Activated T-cell treated with anti-CD3 and anti-CD28 coated beads, Interleukin-2, amount 50 U/mL, for 72 hours (primary cell): ENCODE results near the gene TYK2. TPM values are rescaled to one million over a fixed set of nuclear protein-coding genes. Genes with fewer than 3 reads are reported as not detected.

Experiments used
- ATAC-seq, 2 donors: fragments of 150-1000 bp; cut with Tn5 transposase; replicated peaks in 1 of 2; 2 replicates each; pipeline ENCODE4 v1.10.0; 2021; ENCODE audit warnings: moderate library complexity in 2 of 2, mild to moderate bottlenecking in 1 of 2
- DNase-seq, 2 donors: peaks; one replicate each; pipeline ENCODE4 v3.0.0; 2021 to 2022; ENCODE audit warnings: mixed read lengths in 1 of 2
- H3K27ac Mint-ChIP-seq: one replicate; pipeline ENCODE4 v1.8.0; 2022; ENCODE audit warnings: mild to moderate bottlenecking, moderate library complexity, mixed read lengths
- H3K27me3 Mint-ChIP-seq: one replicate; pipeline ENCODE4 v1.8.0; 2022; ENCODE audit warnings: low read depth, mixed read lengths
- H3K36me3 Mint-ChIP-seq, 2 donors: one replicate each; pipeline ENCODE4 v1.8.0; 2022; ENCODE audit warnings: mixed read lengths in 2 of 2, mild to moderate bottlenecking in 1 of 2; ENCODE audit not compliant: insufficient read depth in 2 of 2
- H3K4me1 Mint-ChIP-seq: one replicate; pipeline ENCODE4 v1.8.0; 2022; ENCODE audit warnings: low read depth, mixed read lengths
- H3K4me3 Mint-ChIP-seq, 2 donors: one replicate each; pipeline ENCODE4 v1.8.0; 2022; ENCODE audit warnings: mild to moderate bottlenecking in 2 of 2, mixed read lengths in 2 of 2, moderate library complexity in 2 of 2
- H3K9me3 Mint-ChIP-seq, 2 donors: one replicate each; pipeline ENCODE4 v1.8.0; 2022; ENCODE audit warnings: mixed read lengths in 2 of 2
- total RNA-seq, 2 donors: library from RNA; stranded (reverse); gene quantifications; one replicate each; pipeline ENCODE4 v1.2.3, GENCODE V29; 2022

TYK2 gene
- total RNA-seq = 100 to 1,000 TPM; 174 to 222 TPM

GRCh38 chr19:10380313-10381102 lies at the start of gene TYK2:
Gene TYK2, minus strand, starts transcription at chr19:10380572. Its CDS starts 2,166 bp downstream, at chr19:10378406.
- H3K4me1 Mint-ChIP-seq = peaks cover 24% of the 10 kb centered on the region
- H3K36me3 Mint-ChIP-seq = peaks cover 9 to 15% of the 10 kb centered on the region in 2 donors
- no peaks in the 10 kb centered on the region for H3K27me3 Mint-ChIP-seq

GRCh38 chr19:10428996-10429381 lies 48.6 kb upstream of the TYK2 start:
- Mint-ChIP-seq H3K27ac (no peak overlapping the region), H3K4me3 (peak overlapping the region in 1 of 2 donors; percentile 42), H3K27me3 (peaks cover 40% of the 10 kb centered on the region), H3K4me1 (peaks cover 89% of the 10 kb centered on the region), H3K36me3 (peaks cover 8% of the 10 kb centered on the region in 2 donors), H3K9me3 (no peaks in the 10 kb centered on the region)
- ATAC-seq = no peak
- no peak for DNase-seq

More at GRCh38 chr19:10380313-10381102, at the start of gene TYK2:
- Mint-ChIP-seq H3K4me3 (peak within 1 kb of the TSS; percentile 98 to 99), H3K27ac (peak within 1 kb of the TSS; percentile 81), H3K9me3 (no peaks in the 10 kb centered on the region)
- peak; percentile 98 for ATAC-seq
- DNase-seq = peak; percentile 98

- ATAC-seq (no peak), DNase-seq (no peak)
- Mint-ChIP-seq H3K9me3 (no peaks in the 10 kb centered on the region), H3K27me3 (peaks cover 46% of the 10 kb centered on the region), H3K27ac (no peak overlapping the region), H3K4me3 (peak overlapping the region; percentile 0 to 45), H3K4me1 (peaks cover 90% of the 10 kb centered on the region), H3K36me3 (peaks cover 8% of the 10 kb centered on the region in 2 donors)
Observed at GRCh38 chr19:10427169-10427568, 46.8 kb upstream of the TYK2 start.

DNA sequence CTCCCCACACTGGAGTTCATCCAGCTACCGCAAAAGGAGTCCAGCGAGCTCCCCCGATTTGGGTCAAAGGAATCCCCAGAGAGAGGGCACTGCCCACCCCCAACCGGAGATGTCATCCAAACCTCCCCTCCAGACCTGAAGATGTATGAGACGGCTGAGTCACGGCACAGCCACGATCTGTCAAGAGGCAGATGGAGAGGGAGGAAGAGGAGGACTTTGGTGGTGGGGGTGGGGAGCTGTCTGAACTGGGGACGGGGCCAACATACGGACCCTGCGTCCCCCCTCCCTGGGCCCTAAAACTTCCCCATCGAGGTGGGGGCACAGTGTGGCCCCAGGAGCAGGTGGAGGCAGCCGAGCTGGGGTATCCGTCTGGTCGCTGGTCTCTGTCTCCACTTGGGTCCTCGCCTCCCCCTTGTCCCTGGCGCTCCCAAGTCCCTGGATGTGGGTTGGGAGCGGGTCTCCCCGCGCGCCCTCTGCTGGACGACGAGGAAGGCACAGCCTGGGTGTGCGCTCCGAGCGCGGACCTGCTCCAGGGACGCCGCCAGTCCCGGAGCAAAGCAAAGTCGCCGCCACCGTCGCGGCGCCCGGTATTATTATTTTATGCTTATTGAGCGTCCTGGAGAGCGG lies 43.8 kb upstream of the TYK2 start:
- H3K9me3 Mint-ChIP-seq = no peaks in the 10 kb centered on the region
- ATAC-seq = peak; percentile 13 to 19
- H3K4me1 Mint-ChIP-seq = peaks cover 87% of the 10 kb centered on the region
- H3K36me3 Mint-ChIP-seq = peaks cover 6 to 7% of the 10 kb centered on the region in 2 donors
- peaks cover 41% of the 10 kb centered on the region for H3K27me3 Mint-ChIP-seq
- peak; percentile 72 to 81 for DNase-seq
- H3K27ac Mint-ChIP-seq = no peak overlapping the region
- peak overlapping the region; percentile 78 to 85 for H3K4me3 Mint-ChIP-seq

- Mint-ChIP-seq H3K27ac (no peak overlapping the region), H3K9me3 (no peaks in the 10 kb centered on the region), H3K4me1 (peaks cover 85% of the 10 kb centered on the region), H3K4me3 (peak overlapping the region in 1 of 2 donors; percentile 84), H3K36me3 (peaks cover 5 to 6% of the 10 kb centered on the region in 2 donors), H3K27me3 (peaks cover 42% of the 10 kb centered on the region)
- no peak for ATAC-seq
- DNase-seq = no peak
Observed at GRCh38 chr19:10422846-10423245, 42.5 kb upstream of the TYK2 start.

DNA sequence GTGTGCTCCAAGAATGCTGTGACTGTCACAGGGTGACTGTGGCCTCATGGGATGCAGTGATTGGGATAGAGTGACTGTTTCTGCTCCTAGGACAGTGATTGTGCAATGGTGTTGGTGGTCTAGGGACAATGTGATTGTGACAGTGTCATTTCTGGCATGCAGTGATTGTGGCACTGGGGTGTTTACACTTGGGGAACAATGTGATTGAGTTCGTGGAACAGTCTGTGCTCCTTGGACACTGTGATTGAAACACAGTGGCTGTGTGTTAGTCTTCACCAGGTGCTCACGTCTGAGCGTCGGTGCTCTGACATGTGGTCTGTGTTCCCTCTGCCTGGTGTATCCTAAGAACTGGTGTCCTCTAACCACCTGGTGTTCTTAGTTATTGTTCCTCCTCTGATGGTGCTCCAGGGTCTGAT lies 41.7 kb upstream of the TYK2 start:
- H3K36me3 Mint-ChIP-seq = peaks cover 0 to 4% of the 10 kb centered on the region in 2 donors
- peaks cover 81% of the 10 kb centered on the region for H3K4me1 Mint-ChIP-seq
- peaks cover 41% of the 10 kb centered on the region for H3K27me3 Mint-ChIP-seq
- no peaks in the 10 kb centered on the region for H3K9me3 Mint-ChIP-seq
- no peak for ATAC-seq
- no peak overlapping the region for H3K27ac Mint-ChIP-seq
- DNase-seq = no peak
- H3K4me3 Mint-ChIP-seq = peak overlapping the region; percentile 81 to 84

GRCh38 chr19:10421240-10422045 lies 41.1 kb upstream of the TYK2 start:
- Mint-ChIP-seq H3K9me3 (no peaks in the 10 kb centered on the region), H3K4me3 (peak overlapping the region; percentile 81 to 84), H3K36me3 (peaks cover 0 to 4% of the 10 kb centered on the region in 2 donors), H3K27me3 (peaks cover 45% of the 10 kb centered on the region), H3K27ac (no peak overlapping the region), H3K4me1 (peaks cover 81% of the 10 kb centered on the region)
- DNase-seq = peak; percentile 47 to 57
- ATAC-seq = peak in 1 of 2 donors; percentile 1

DNA sequence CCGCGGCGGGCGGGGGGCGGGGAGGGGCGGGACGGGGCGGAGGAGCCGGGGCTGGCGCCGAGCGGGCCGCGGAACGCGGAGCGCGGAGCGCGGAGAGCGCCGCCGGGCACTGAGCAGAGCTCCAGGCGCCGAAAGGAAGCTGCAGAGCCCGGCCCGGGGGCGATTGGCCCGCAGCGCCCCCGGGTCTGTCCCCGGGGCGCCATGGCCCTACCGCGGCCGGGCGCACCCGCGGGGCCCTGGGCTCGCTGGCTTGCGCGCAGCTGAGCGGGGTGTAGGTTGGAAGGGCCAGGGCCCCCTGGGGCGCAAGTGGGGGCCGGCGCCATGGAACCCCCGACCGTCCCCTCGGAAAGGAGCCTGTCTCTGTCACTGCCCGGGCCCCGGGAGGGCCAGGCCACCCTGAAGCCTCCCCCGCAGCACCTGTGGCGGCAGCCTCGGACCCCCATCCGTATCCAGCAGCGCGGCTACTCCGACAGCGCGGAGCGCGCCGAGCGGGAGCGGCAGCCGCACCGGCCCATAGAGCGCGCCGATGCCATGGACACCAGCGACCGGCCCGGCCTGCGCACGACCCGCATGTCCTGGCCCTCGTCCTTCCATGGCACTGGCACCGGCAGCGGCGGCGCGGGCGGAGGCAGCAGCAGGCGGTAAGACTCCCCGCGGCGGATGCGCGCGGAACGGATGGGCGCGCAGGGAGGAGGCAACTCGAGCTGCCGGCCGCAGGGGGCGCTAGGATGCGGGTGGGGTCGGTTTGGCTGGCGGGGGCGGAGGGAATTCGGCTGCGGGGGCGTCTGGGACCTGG lies 40.3 kb upstream of the TYK2 start, which contains the start of gene PDE4A:
Gene PDE4A, plus strand, starts transcription at position 95 of the 796 bp plus-strand sequence. Its CDS starts 227 bp downstream, at position 322.
- Mint-ChIP-seq H3K27me3 (peaks cover 45% of the 10 kb centered on the region), H3K4me1 (peaks cover 81% of the 10 kb centered on the region), H3K27ac (peak within 1 kb of the TSS; percentile 6), H3K9me3 (no peaks in the 10 kb centered on the region), H3K4me3 (peak within 1 kb of the TSS; percentile 94 to 96), H3K36me3 (peaks cover 0 to 4% of the 10 kb centered on the region in 2 donors)
- peak; percentile 4 to 6 for ATAC-seq
- DNase-seq = peak; percentile 79 to 86

DNA sequence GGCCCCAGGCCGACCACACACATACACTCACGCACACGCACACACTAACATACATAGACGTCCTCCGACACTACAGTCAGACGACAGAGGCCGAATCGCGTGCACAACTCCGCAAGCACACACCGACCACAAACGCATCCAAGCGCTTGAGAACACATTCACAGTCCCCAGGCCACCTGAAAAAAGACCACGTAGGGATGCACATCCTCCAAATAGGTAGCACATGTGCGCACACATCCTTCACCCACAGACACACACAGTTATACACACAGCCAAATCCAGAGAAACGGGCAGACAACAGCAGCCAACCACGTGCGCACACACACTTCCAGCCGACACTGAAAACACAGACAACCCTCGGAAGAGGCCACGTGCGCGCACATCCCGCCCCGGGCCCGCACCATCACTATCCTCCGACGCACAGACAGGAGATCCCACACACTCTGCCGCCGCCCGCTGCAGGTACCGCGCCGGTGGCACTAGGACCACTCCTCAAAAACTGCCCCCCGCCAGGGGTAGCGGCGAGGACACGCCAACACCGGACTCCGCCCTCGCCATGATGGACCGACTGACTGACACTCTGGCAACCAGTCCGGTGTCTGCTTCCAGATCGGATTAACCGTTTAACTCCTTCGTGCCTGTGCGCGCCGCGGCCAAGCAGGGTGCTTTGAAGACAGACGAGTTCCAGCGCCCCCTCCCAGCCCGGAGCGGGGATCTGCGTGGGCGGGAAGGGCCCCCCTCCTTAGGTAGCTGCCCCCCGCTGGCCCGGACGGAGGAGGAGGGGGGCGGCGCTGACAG lies 39.5 kb upstream of the TYK2 start:
- Mint-ChIP-seq H3K36me3 (peaks cover 0 to 4% of the 10 kb centered on the region in 2 donors), H3K27me3 (peaks cover 45% of the 10 kb centered on the region), H3K9me3 (no peaks in the 10 kb centered on the region), H3K4me3 (peak overlapping the region; percentile 94 to 96), H3K27ac (peak overlapping the region; percentile 6), H3K4me1 (peaks cover 76% of the 10 kb centered on the region)
- ATAC-seq = peak; percentile 26 to 37
- peak; percentile 63 to 71 for DNase-seq

DNA sequence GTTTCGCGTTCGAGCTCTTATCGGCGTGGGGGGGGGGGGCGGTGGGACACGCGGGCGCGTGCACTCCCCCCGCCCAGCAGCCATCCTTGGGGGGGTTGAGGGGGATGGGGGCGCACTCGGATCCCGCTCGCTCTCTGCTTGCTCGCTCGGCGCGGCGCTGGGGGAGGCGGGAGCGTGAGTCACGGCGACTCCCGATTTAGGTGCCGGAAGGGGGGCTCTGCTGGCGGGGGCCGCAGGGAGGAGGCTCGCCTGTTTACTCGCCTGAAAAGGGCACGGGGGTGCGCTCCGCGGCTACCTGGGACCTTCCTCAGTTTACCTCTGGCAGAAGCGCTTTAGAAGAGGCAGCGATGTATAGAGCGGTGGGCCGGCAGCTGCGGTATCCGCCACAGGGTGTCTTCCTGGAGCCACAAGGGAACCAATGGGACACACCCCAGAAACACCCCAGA lies 38.9 kb upstream of the TYK2 start:
- H3K27me3 Mint-ChIP-seq = peaks cover 45% of the 10 kb centered on the region
- H3K36me3 Mint-ChIP-seq = peaks cover 2 to 4% of the 10 kb centered on the region in 2 donors
- H3K4me3 Mint-ChIP-seq = peak overlapping the region; percentile 94 to 96
- ATAC-seq = peak; percentile 0 to 3
- peaks cover 0 to 1% of the 10 kb centered on the region in 2 donors for H3K9me3 Mint-ChIP-seq
- H3K4me1 Mint-ChIP-seq = peaks cover 70% of the 10 kb centered on the region
- no peak overlapping the region for H3K27ac Mint-ChIP-seq
- peak; percentile 49 to 57 for DNase-seq

- Mint-ChIP-seq H3K4me3 (peak overlapping the region; percentile 60 to 96), H3K9me3 (peaks cover 1 to 2% of the 10 kb centered on the region in 2 donors), H3K36me3 (peaks cover 2 to 4% of the 10 kb centered on the region in 2 donors), H3K27me3 (peaks cover 45% of the 10 kb centered on the region), H3K4me1 (peaks cover 64% of the 10 kb centered on the region), H3K27ac (no peak overlapping the region)
- peak; percentile 23 to 37 for DNase-seq
- no peak for ATAC-seq
Observed at GRCh38 chr19:10418485-10419199, 38.3 kb upstream of the TYK2 start.
